Adrenal gland (tissue), 12 donors: ENCODE measurements around the gene RPS26. TPM values are rescaled to one million over a fixed set of nuclear protein-coding genes. Genes with fewer than 3 reads are reported as not detected.
A peak's percentile ranks its signal among the peaks of the same experiment; 100 is the strongest.

ENCODE experiments used
- DNase-seq, 7 donors: peaks; one replicate each; pipeline ENCODE4 v3.0.0-alpha.2; 2019 to 2020
- H3K27ac ChIP-seq, 5 donors: fragments of 200-600 bp; sonication (generic) in 4 of 5; 1 replicate in 3 of 5; 2 replicates in 2 of 5; pipeline versions ENCODE4 v1.5.1 to v1.8.0; 2016 to 2020; ENCODE audit warnings: mild to moderate bottlenecking in 1 of 5
- H3K27me3 ChIP-seq: fragments of 200-600 bp; 2 replicates; pipeline ENCODE4 v1.8.0; 2021
- H3K36me3 ChIP-seq, 2 donors: fragments of 200-600 bp; replicated peaks in 1 of 2; 1 replicate in 1 of 2; 2 replicates in 1 of 2; pipeline versions ENCODE4 v1.5.1 to v1.8.0; 2018 to 2022
- H3K4me1 ChIP-seq, 2 donors: fragments of 200-600 bp; replicated peaks in 1 of 2; 1 replicate in 1 of 2; 2 replicates in 1 of 2; pipeline versions ENCODE4 v1.5.1 to v1.8.0; 2018 to 2021
- H3K4me3 ChIP-seq, 4 donors: fragments of 200-600 bp; sonication (generic) in 3 of 4; one replicate each; pipeline ENCODE4 v1.5.1; 2016 to 2018
- H3K9me3 ChIP-seq, 3 donors: fragments of 200-600 bp; sonication (generic) in 1 of 3; replicated peaks in 1 of 3; 1 replicate in 2 of 3; 2 replicates in 1 of 3; pipeline versions ENCODE4 v1.5.1 to v1.8.0; 2016 to 2021
- POLR2A ChIP-seq, 2 donors: fragments of 450-650 bp; IDR thresholded peaks; one replicate each; pipeline ENCODE4 v1.6.1; 2017; ENCODE audit warnings: antibody characterized with exemption in 2 of 2, mild to moderate bottlenecking in 2 of 2, moderate library complexity in 1 of 2
- WGBS, 4 donors: extraction: QIAGEN DNeasy Blood & Tissue Kit in 2 of 4; methylation state at CpG; one replicate each; pipeline versions ENCODE4 v1.1.5 to v1.1.7; 2013 to 2017; 5-methylcytosine and 5-hydroxymethylcytosine counted together
- intact Hi-C, 2 donors: fragments of 100-400 bp; cut with DNase I; formaldehyde crosslinking; loops; one replicate each; pipeline versions ENCODE4 v1.14.1 to v1.15.0; 2022 to 2023
- polyA plus RNA-seq, 3 donors: library from polyadenylated mRNA; stranded (reverse); fragments of 200-250 nt in 2 of 3; fragments of 350-450 nt in 1 of 3; fragmentation: Illumina TruSeq in 1 of 3; extraction: RNeasy Lipid Tissue Mini Kit (QIAGEN cat#74804) in 1 of 3; gene quantifications; one replicate each; pipeline ENCODE4 v1.2.3, GENCODE V29; 2013 to 2014
- total RNA-seq, 9 donors: library from RNA; depleted of rRNA in 4 of 9; stranded (reverse); fragments of >200 nt in 4 of 9; fragments of 120-200 nt in 1 of 9; fragmentation: NEBNext Ultra II Directional in 1 of 9; extraction: Animal tissue kit (Norgen Biotek cat#: 25700) in 1 of 9; gene quantifications; one replicate each; pipeline versions ENCODE4 v1.1.0 to v1.2.4, GENCODE V29; 2013 to 2023
- TF ChIP-seq, protein P1 (sequence below), 6 experiments: fragments of 450-650 bp in 4 of 6; fragments of 200-600 bp in 2 of 6; sonication (generic) in 1 of 6; IDR thresholded peaks; 1 replicate in 5 of 6; 2 replicates in 1 of 6; pipeline versions ENCODE4 v1.5.1 to v1.8.0; 2016 to 2021; ENCODE audit warnings: antibody characterized with exemption in 6 of 6, mild to moderate bottlenecking in 2 of 6, moderate library complexity in 1 of 6
- donor health status: healthy with polysubstance abuse.
- donor health status: Bipolar disorder and iron deficiency.
- donor health status: DM: yes; HTN: yes; CAD: no.
- donor health status: DM: no; HTN: no; CAD: no.
- donor health status: DM: no; HTN: no; CAD: no.
- donor health status: DM: yes; HTN: yes; CAD: no.

RPS26 gene
- total and polyA plus RNA-seq, 12 donors, result 76.7 to 2,374 (median 872) TPM

DNA sequence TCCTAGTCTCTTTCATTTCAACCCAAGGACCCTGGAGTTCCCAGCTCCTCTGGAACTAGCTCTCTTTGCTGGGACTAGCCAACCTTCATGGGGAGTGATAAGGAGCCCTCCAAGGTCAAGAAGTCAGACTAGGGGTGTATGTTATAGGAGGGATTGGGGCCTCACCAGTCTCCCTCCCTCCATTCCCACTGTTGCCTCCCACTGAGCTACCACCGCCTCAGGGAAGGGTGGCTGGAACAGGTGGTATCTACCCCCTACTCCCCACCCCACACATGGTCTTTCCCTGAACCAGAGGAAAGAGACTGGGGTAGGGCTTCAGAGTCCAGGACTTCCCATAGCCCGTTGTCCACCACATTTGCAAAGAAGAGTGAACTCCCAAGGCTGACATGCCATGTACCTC is 40.7 kb downstream of the RPS26 start:
- H3K27me3 ChIP-seq, result no peaks in the 10 kb centered on the region
- no peak overlapping the region for H3K4me3 ChIP-seq
- intact Hi-C loops, result no loop called here
- no peaks in the 10 kb centered on the region for H3K36me3 ChIP-seq
- 67 to 100% (median 90%) methylated on average over 2 of the region's 2 CpGs for WGBS, 4 donors
- DNase-seq, result no peak
- TF ChIP-seq, protein P1, sequence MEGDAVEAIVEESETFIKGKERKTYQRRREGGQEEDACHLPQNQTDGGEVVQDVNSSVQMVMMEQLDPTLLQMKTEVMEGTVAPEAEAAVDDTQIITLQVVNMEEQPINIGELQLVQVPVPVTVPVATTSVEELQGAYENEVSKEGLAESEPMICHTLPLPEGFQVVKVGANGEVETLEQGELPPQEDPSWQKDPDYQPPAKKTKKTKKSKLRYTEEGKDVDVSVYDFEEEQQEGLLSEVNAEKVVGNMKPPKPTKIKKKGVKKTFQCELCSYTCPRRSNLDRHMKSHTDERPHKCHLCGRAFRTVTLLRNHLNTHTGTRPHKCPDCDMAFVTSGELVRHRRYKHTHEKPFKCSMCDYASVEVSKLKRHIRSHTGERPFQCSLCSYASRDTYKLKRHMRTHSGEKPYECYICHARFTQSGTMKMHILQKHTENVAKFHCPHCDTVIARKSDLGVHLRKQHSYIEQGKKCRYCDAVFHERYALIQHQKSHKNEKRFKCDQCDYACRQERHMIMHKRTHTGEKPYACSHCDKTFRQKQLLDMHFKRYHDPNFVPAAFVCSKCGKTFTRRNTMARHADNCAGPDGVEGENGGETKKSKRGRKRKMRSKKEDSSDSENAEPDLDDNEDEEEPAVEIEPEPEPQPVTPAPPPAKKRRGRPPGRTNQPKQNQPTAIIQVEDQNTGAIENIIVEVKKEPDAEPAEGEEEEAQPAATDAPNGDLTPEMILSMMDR (IDR thresholded peaks at IDR 0.05), result no peak
- TF ChIP-seq POLR2A (IDR thresholded peaks at IDR 0.05), result no peak
- H3K9me3 ChIP-seq, result no peaks in the 10 kb centered on the region
- no peak overlapping the region for H3K27ac ChIP-seq
- H3K4me1 ChIP-seq, result peaks cover 7 to 11% of the 10 kb centered on the region in 2 donors

DNA sequence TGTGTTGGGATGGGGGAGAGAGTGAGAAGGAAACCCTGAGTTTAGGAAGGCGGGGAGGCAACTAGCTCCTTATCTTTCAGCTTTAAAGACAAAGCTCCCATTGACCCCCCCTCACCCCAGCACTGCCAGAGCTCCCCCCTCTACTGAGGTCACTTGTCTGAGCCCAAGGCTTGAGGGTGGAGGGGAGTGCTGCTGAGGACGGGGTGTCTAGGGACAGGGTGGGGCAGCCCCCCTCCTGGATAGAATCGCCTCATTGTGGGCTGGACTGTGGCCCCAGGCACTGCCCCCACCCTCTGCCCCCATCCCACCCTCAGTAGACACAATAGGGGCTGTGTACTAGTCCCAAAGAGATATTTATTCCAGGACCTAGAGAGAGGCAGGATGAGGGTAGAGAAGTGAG is 41.2 kb downstream of the RPS26 start:
- Histone ChIP-seq H3K4me3 (no peak overlapping the region), H3K27me3 (no peaks in the 10 kb centered on the region), H3K4me1 (peaks cover 7 to 11% of the 10 kb centered on the region in 2 donors), H3K9me3 (no peaks in the 10 kb centered on the region), H3K36me3 (no peaks in the 10 kb centered on the region), H3K27ac (no peak overlapping the region)
- intact Hi-C loops, result no loop called here
- TF ChIP-seq, protein P1 (IDR thresholded peaks at IDR 0.05), result no peak
- TF ChIP-seq POLR2A (IDR thresholded peaks at IDR 0.05), result no peak
- no peak for DNase-seq
- 48 to 78% (median 69%) methylated on average over 2 to 3 of the region's 3 CpGs for WGBS, 4 donors

DNA sequence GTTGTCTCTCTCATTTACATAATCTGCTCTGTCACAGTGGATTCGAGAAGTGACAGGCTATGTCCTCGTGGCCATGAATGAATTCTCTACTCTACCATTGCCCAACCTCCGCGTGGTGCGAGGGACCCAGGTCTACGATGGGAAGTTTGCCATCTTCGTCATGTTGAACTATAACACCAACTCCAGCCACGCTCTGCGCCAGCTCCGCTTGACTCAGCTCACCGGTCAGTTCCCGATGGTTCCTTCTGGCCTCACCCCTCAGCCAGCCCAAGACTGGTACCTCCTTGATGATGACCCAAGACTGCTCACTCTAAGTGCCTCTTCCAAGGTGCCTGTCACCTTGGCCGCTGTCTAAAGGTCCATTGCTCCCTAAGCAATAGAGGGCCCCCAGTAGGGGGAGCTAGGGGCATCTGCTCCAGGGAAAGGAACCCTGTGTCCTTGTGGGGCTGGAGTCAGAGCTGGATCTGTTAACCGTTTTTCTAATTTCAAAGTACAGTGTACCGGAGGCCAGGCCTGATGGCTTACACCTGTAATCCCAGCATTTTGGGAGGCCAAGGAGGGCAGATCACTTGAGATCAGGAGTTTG is 43.3 kb downstream of the RPS26 start:
- intact Hi-C loops, result no loop called here
- H3K36me3 ChIP-seq, result no peaks in the 10 kb centered on the region
- H3K4me1 ChIP-seq, result peaks cover 4 to 5% of the 10 kb centered on the region in 2 donors
- H3K4me3 ChIP-seq, result no peak overlapping the region
- H3K9me3 ChIP-seq, result no peaks in the 10 kb centered on the region
- H3K27ac ChIP-seq, result no peak overlapping the region
- 78 to 82% (median 79%) methylated on average over 14 to 15 of the region's 15 CpGs for whole genome bisulfite sequencing, 4 donors
- H3K27me3 ChIP-seq, result no peaks in the 10 kb centered on the region
- TF ChIP-seq POLR2A (IDR thresholded peaks at IDR 0.05), result no peak
- TF ChIP-seq, protein P1 (IDR thresholded peaks at IDR 0.05), result peak in 4 of 6 experiments; percentile 28 to 32 (median 30)
- peak in 5 of 7 donors; percentile 42 to 62 (median 55) for DNase-seq

DNA sequence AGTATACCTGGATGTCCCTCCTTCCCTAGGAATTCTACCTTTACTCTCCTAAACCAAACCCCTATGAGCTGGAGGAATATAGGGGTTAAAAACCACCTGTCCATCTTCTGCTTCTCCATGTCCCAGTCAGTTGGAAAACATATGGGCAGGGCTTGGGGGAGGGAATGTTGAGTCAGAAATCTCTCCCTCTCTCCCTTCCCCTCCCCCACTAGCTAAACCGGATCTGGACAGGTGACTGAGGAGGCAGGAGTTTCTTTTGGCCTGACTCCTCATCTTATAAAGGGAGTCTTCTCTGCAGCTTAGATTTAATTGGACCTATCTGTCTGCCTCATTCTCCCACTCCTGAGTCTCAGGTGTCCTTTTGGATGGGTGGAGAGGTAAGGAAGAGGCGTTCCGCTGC is 44.4 kb downstream of the RPS26 start:
- Histone ChIP-seq H3K27me3 (no peaks in the 10 kb centered on the region), H3K36me3 (no peaks in the 10 kb centered on the region), H3K27ac (no peak overlapping the region), H3K9me3 (no peaks in the 10 kb centered on the region), H3K4me1 (no peaks in the 10 kb centered on the region), H3K4me3 (no peak overlapping the region)
- WGBS, 4 donors, result 76 to 88% (median 84%) methylated on average over 3 of the region's 3 CpGs
- intact Hi-C loops, result no loop called here
- no peak for DNase-seq
- no peak for TF ChIP-seq POLR2A (IDR thresholded peaks at IDR 0.05)
- TF ChIP-seq, protein P1 (IDR thresholded peaks at IDR 0.05), result no peak
